SU-DHL-6 (cell line): ENCODE measurements around the gene SLC25A43.

Experiments used
- EZH2phosphoT487 ChIP-seq: fragments of 200-600 bp; sonication (generic), shearing (Covaris generic); conservative IDR thresholded peaks from 2 replicates; pipeline ENCODE4 v1.6.1; 2018; ENCODE audit warnings: mild to moderate bottlenecking, antibody characterized with exemption, low read length, moderate library complexity, mixed read lengths
- TF ChIP-seq, protein P1 (sequence below): fragments of 200-600 bp; sonication (generic); IDR thresholded peaks from one replicate; pipeline ENCODE4 v1.5.1; 2017; ENCODE audit warnings: antibody characterized with exemption, mild to moderate bottlenecking, low read length, moderate library complexity; ENCODE audit not compliant: insufficient read depth, poor library complexity, severe bottlenecking

DNA sequence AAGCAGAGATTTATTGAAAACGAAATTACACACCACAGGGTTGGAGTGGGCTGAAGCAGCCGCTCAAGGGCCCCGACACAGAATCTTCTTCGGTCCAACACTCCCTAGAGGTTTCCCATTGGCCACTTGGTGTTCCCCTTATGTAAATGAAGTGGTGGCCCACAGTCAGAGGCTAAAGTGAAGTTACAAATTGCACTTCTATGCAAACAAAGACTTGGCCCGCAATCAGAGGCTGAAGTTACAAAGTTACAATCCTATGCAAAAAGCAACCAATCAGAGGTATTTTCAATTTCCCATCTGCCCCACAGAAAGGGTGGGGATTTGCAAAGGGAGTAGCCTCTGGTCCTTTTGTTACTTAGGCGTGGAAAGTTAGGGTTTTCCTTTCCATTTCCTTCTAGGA is 35.7 kb upstream of the SLC25A43 start:
- TF ChIP-seq, protein P1, sequence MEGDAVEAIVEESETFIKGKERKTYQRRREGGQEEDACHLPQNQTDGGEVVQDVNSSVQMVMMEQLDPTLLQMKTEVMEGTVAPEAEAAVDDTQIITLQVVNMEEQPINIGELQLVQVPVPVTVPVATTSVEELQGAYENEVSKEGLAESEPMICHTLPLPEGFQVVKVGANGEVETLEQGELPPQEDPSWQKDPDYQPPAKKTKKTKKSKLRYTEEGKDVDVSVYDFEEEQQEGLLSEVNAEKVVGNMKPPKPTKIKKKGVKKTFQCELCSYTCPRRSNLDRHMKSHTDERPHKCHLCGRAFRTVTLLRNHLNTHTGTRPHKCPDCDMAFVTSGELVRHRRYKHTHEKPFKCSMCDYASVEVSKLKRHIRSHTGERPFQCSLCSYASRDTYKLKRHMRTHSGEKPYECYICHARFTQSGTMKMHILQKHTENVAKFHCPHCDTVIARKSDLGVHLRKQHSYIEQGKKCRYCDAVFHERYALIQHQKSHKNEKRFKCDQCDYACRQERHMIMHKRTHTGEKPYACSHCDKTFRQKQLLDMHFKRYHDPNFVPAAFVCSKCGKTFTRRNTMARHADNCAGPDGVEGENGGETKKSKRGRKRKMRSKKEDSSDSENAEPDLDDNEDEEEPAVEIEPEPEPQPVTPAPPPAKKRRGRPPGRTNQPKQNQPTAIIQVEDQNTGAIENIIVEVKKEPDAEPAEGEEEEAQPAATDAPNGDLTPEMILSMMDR, result no peak
- TF ChIP-seq EZH2phosphoT487, result no peak
